Sigmoid colon (tissue), 4 donors: ENCODE results near the gene ZNF415.
A peak's percentile ranks its signal among the peaks of the same experiment; 100 is the strongest.

ENCODE experiments used
- POLR2A ChIP-seq, 2 donors: fragments of 450-650 bp; IDR thresholded peaks; one replicate each; pipeline ENCODE4 v1.6.1; 2016; ENCODE audit warnings: antibody characterized with exemption in 2 of 2, mild to moderate bottlenecking in 2 of 2, moderate library complexity in 2 of 2
- POLR2AphosphoS5 ChIP-seq, 4 donors: sonication (generic); formaldehyde crosslinking; IDR thresholded peaks; one replicate each; pipeline ENCODE4 v1.6.1; 2017; ENCODE audit warnings: antibody characterized with exemption in 4 of 4
- TF ChIP-seq, protein P1 (sequence below), 4 experiments: fragments of 450-650 bp in 3 of 4; fragments of 200-600 bp in 1 of 4; IDR thresholded peaks; one replicate each; pipeline ENCODE4 v1.5.1; 2016 to 2019; ENCODE audit warnings: antibody characterized with exemption in 4 of 4, mild to moderate bottlenecking in 3 of 4, moderate library complexity in 2 of 4

DNA sequence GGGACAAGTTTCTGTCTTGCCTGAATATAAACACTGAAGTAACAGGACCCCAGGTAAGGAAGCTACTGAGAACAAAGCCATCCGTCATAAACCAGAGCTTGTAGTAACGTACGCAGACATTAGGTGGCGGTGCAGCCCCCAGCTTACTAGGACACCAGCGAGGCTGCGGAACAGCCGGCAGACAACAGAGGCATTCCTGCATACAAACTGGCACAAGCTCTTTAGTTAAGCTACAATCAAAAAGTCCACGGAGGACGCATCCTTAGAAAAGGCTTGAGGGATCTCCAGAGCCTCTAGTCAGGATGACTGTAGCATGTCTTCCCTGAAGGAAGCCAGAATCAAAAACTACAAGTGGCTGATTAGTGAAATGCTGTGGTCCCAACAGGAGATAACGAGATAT lies 55.7 kb downstream of the ZNF415 start:
- TF ChIP-seq, protein P1, sequence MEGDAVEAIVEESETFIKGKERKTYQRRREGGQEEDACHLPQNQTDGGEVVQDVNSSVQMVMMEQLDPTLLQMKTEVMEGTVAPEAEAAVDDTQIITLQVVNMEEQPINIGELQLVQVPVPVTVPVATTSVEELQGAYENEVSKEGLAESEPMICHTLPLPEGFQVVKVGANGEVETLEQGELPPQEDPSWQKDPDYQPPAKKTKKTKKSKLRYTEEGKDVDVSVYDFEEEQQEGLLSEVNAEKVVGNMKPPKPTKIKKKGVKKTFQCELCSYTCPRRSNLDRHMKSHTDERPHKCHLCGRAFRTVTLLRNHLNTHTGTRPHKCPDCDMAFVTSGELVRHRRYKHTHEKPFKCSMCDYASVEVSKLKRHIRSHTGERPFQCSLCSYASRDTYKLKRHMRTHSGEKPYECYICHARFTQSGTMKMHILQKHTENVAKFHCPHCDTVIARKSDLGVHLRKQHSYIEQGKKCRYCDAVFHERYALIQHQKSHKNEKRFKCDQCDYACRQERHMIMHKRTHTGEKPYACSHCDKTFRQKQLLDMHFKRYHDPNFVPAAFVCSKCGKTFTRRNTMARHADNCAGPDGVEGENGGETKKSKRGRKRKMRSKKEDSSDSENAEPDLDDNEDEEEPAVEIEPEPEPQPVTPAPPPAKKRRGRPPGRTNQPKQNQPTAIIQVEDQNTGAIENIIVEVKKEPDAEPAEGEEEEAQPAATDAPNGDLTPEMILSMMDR (IDR thresholded peaks at IDR 0.05), result peak in 3 of 4 experiments; percentile 17 to 74 (median 39)
- TF ChIP-seq POLR2A (IDR thresholded peaks at IDR 0.05) (no peak), POLR2AphosphoS5 (IDR thresholded peaks at IDR 0.05) (no peak)
